Vagina (tissue), 2 donors: Measurements from ENCODE around the gene SCARB2.

Experiments used
- CTCF ChIP-seq, 3 experiments: fragments of 450-650 bp in 2 of 3; fragments of 200-600 bp in 1 of 3; sonication (generic) in 1 of 3; IDR thresholded peaks; one replicate each; pipeline ENCODE4 v1.5.1; 2017 to 2019; ENCODE audit warnings: antibody characterized with exemption in 3 of 3, mild to moderate bottlenecking in 2 of 3, moderate library complexity in 2 of 3
- POLR2A ChIP-seq, 2 donors: fragments of 450-650 bp; IDR thresholded peaks; one replicate each; pipeline ENCODE4 v1.6.1; 2017; ENCODE audit warnings: antibody characterized with exemption in 2 of 2, mild to moderate bottlenecking in 2 of 2, moderate library complexity in 2 of 2
- POLR2AphosphoS5 ChIP-seq, 2 donors: sonication (generic); formaldehyde crosslinking; IDR thresholded peaks; one replicate each; pipeline ENCODE4 v1.9.0; 2017; ENCODE audit warnings: antibody characterized with exemption in 2 of 2, mild to moderate bottlenecking in 2 of 2, low read depth in 1 of 2; ENCODE audit not compliant: insufficient read depth in 1 of 2

GRCh38 chr4:76196376-76196775 is 17.2 kb downstream of the SCARB2 start:
- no peak for TF ChIP-seq POLR2AphosphoS5 (IDR thresholded peaks at IDR 0.05; ENCODE audit: insufficient read depth in 1 of 2, low read depth in 1 of 2)
- TF ChIP-seq CTCF (IDR thresholded peaks at IDR 0.05) = no peak
- no peak for TF ChIP-seq POLR2A (IDR thresholded peaks at IDR 0.05)
